B cell (primary cell): ENCODE data around the gene ADAMTS17. TPM values are rescaled to one million over a fixed set of nuclear protein-coding genes. Genes with fewer than 3 reads are reported as not detected.

Experiments used
- ATAC-seq: fragments of 200-7000 bp; cut with Tn5 transposase; one replicate; pipeline ENCODE4 v1.10.0; 2021; ENCODE audit warnings: low read depth, mild to moderate bottlenecking, moderate number of reproducible peaks, moderate library complexity
- CTCF ChIA-PET: fragments of 350-600 bp; sonication (Branson Sonifier 250); formaldehyde crosslinking; loops from one replicate; lab custom pipeline; 2021; ENCODE audit warnings: antibody characterized with exemption, inconsistent platforms; lab: Charles Lee
- POLR2A ChIA-PET: fragments of 350-600 bp; sonication (Branson Sonifier 250); formaldehyde crosslinking; loops from one replicate; lab custom pipeline; 2021; ENCODE audit warnings: antibody characterized with exemption; lab: Charles Lee
- DNase-seq: peaks from one replicate; pipeline ENCODE4 v3.0.0; 2013
- H2AFZ ChIP-seq: 2 replicates; pipeline ENCODE4 v1.6.1; 2012; ENCODE audit warnings: mild to moderate bottlenecking, low read depth, low read length; ENCODE audit not compliant: insufficient read depth, poor library complexity, severe bottlenecking
- H3K27ac ChIP-seq, 2 donors: 1 replicate in 1 of 2; 2 replicates in 1 of 2; pipeline ENCODE4 v1.5.1; 2012 to 2013; ENCODE audit warnings: low read length in 2 of 2, mild to moderate bottlenecking in 2 of 2, moderate library complexity in 1 of 2
- H3K27me3 ChIP-seq, 4 experiments: fragments of 200-600 bp in 1 of 4; sonication (generic) in 1 of 4; replicated peaks in 1 of 4; 1 replicate in 2 of 4; 2 replicates in 2 of 4; pipeline versions ENCODE4 v1.6.1 to v1.7.0; 2013 to 2016; ENCODE audit warnings: low read length in 3 of 4, mild to moderate bottlenecking in 2 of 4, mixed read lengths in 1 of 4, moderate library complexity in 1 of 4; ENCODE audit not compliant: insufficient read depth in 4 of 4, control insufficient read depth in 3 of 4; ENCODE audit errors: control extremely low read depth in 1 of 4
- H3K36me3 ChIP-seq, 2 experiments: replicated peaks in 1 of 2; 1 replicate in 1 of 2; 2 replicates in 1 of 2; pipeline versions ENCODE4 v1.6.1 to v1.7.1; 2013; ENCODE audit warnings: low read length in 1 of 2; ENCODE audit not compliant: insufficient read depth in 2 of 2, control insufficient read depth in 1 of 2; ENCODE audit errors: control extremely low read depth in 1 of 2, extremely low read depth in 1 of 2
- H3K4me1 ChIP-seq, 2 donors: fragments of 200-600 bp in 1 of 2; sonication (generic) in 1 of 2; 1 replicate in 1 of 2; 2 replicates in 1 of 2; pipeline versions ENCODE4 v1.5.1 to v1.6.1; 2013 to 2017; ENCODE audit warnings: low read length in 2 of 2; ENCODE audit not compliant: control insufficient read depth in 2 of 2, insufficient read depth in 2 of 2
- H3K4me2 ChIP-seq: replicated peaks from 2 replicates; pipeline ENCODE3; 2012; ENCODE audit warnings: mild to moderate bottlenecking, low read depth, low read length; ENCODE audit not compliant: poor library complexity, severe bottlenecking
- H3K4me3 ChIP-seq, 5 experiments: fragments of 200-600 bp in 1 of 5; sonication (generic) in 1 of 5; 1 replicate in 3 of 5; 2 replicates in 2 of 5; pipeline versions ENCODE4 v1.5.1 to v1.7.0; 2011 to 2016; ENCODE audit warnings: low read length in 4 of 5, mild to moderate bottlenecking in 4 of 5, low read depth in 2 of 5, control low read depth in 1 of 5, moderate library complexity in 1 of 5; ENCODE audit not compliant: insufficient read depth in 1 of 5; ENCODE audit errors: control extremely low read depth in 1 of 5, extremely low read depth in 1 of 5
- H3K79me2 ChIP-seq: fragments of 200-600 bp; sonication (generic); one replicate; pipeline ENCODE4 v1.6.0; 2016; ENCODE audit warnings: low read length; ENCODE audit not compliant: control insufficient read depth, insufficient read depth
- H3K9ac ChIP-seq: fragments of 200-600 bp; sonication (generic); 2 replicates; pipeline ENCODE4 v1.6.1; 2017; ENCODE audit warnings: mild to moderate bottlenecking, low read length, moderate library complexity
- H3K9me3 ChIP-seq, 3 donors: one replicate each; pipeline versions ENCODE4 v1.6.1 to v1.7.1; 2013; ENCODE audit warnings: low read length in 2 of 3; ENCODE audit not compliant: control insufficient read depth in 2 of 3, insufficient read depth in 1 of 3; ENCODE audit errors: control extremely low read depth in 1 of 3
- H4K20me1 ChIP-seq: 2 replicates; pipeline ENCODE4 v1.6.0; 2012; ENCODE audit warnings: mild to moderate bottlenecking, low read length; ENCODE audit not compliant: insufficient read depth, control insufficient read depth, poor library complexity, severe bottlenecking
- H3K27ac Mint-ChIP-seq: one replicate; pipeline ENCODE4 v1.8.0; 2021; ENCODE audit warnings: mixed read lengths
- H3K27me3 Mint-ChIP-seq: one replicate; pipeline ENCODE4 v1.8.0; 2021; ENCODE audit warnings: mixed read lengths
- H3K4me1 Mint-ChIP-seq: one replicate; pipeline ENCODE4 v1.8.0; 2021; ENCODE audit warnings: mixed read lengths
- H3K4me3 Mint-ChIP-seq: one replicate; pipeline ENCODE4 v1.8.0; 2021; ENCODE audit warnings: mixed read lengths
- H3K9me3 Mint-ChIP-seq: one replicate; pipeline ENCODE4 v1.8.0; 2022; ENCODE audit warnings: mixed read lengths; ENCODE audit not compliant: insufficient read depth
- CTCF ChIP-seq: fragments of 200-600 bp; IDR thresholded peaks from one replicate; pipeline ENCODE4 v1.8.0; 2022; ENCODE audit warnings: antibody characterized with exemption, mild to moderate bottlenecking
- EZH2 ChIP-seq: IDR thresholded peaks from 2 replicates; pipeline ENCODE4 v1.6.1; 2012; ENCODE audit warnings: borderline replicate concordance, low read depth, mild to moderate bottlenecking, moderate library complexity, low read length; ENCODE audit not compliant: insufficient read depth, poor library complexity, severe bottlenecking
- WGBS: methylation state at CpG from one replicate; pipeline ENCODE4 v1.1.5; 2013; ENCODE audit warnings: missing lambda C conversion rate; ENCODE audit not compliant: insufficient coverage; 5-methylcytosine and 5-hydroxymethylcytosine counted together
- intact Hi-C: fragments of 100-400 bp; cut with micrococcal nuclease; formaldehyde crosslinking; loops from one replicate; pipeline ENCODE4 v1.10.0; 2022
- polyA plus RNA-seq: library from polyadenylated mRNA; depleted of rRNA; stranded (reverse); fragments of >200 nt; gene quantifications from 2 replicates; pipeline ENCODE4 v1.2.3, GENCODE V29; 2012
- total RNA-seq, 2 donors: library from RNA; stranded (reverse); fragments of 120-200 nt in 1 of 2; gene quantifications; 1 replicate in 1 of 2; 2 replicates in 1 of 2; pipeline versions ENCODE4 v1.2.3 to v1.2.4, GENCODE V29; 2013 to 2022

ADAMTS17 gene
- total and polyA plus RNA-seq, 2 donors (not counting 1 experiment from before 2014, with no cell fraction given) = 0.10 TPM; not detected in 1

- H3K27ac ChIP-seq = no peak overlapping the region
- H2AFZ ChIP-seq = no peak overlapping the region
- peaks cover 2% of the 10 kb centered on the region for H3K4me1 Mint-ChIP-seq
Measured at GRCh38 chr15:100113351-100114080, 228.3 kb downstream of the ADAMTS17 start.

More at GRCh38 chr15:100113351-100114080, 228.3 kb downstream of the ADAMTS17 start:
- DNase-seq = no peak
- Histone ChIP-seq H4K20me1 (no peaks in the 10 kb centered on the region), H3K36me3 (no peaks in the 10 kb centered on the region), H3K9ac (no peak overlapping the region), H3K4me1 (no peaks in the 10 kb centered on the region), H3K4me3 (no peak overlapping the region), H3K27me3 (no peaks in the 10 kb centered on the region), H3K9me3 (peaks cover 0 to 19% (median 0%) of the 10 kb centered on the region in 3 donors), H3K4me2 (no peak overlapping the region), H3K79me2 (no peaks in the 10 kb centered on the region)
- H3K27me3 Mint-ChIP-seq = peaks cover 7% of the 10 kb centered on the region
- H3K9me3 Mint-ChIP-seq = no peaks in the 10 kb centered on the region
- 81% methylated on average over 15 of the region's 16 CpGs for WGBS
- ATAC-seq = no peak
- TF ChIP-seq CTCF (no peak), EZH2 (no peak)
- no peak overlapping the region for H3K4me3 Mint-ChIP-seq
- no peak overlapping the region for H3K27ac Mint-ChIP-seq
- intact Hi-C loops = no loop called here
- POLR2A ChIA-PET = no interaction called here
- CTCF ChIA-PET = no interaction called here
